A549 (cell line): ENCODE data around the gene CERS5. TPM values are rescaled to one million over a fixed set of nuclear protein-coding genes. Genes with fewer than 3 reads are reported as not detected.

Experiments
- ATAC-seq, 2 experiments: fragments of 200-7000 bp in 1 of 2; fragments of >200 bp in 1 of 2; cut with Nextera tagmentation in 1 of 2; cut with Tn5 transposase in 1 of 2; 3 replicates each; pipeline versions ENCODE4 v1.8.0 to v1.9.1; 2018 to 2020; ENCODE audit warnings: mild to moderate bottlenecking in 1 of 2, moderate library complexity in 1 of 2
- CTCF ChIA-PET: fragments of 300-600 bp; sonication (Branson Sonifier 250); formaldehyde crosslinking; extraction: SDS; loops from one replicate; lab custom pipeline; 2021; ENCODE audit warnings: antibody characterized with exemption, inconsistent platforms; lab: Yijun Ruan, JAX
- POLR2A ChIA-PET: fragments of 350-600 bp; formaldehyde crosslinking; extraction: SDS; loops from one replicate; lab custom pipeline; 2021; ENCODE audit warnings: antibody characterized with exemption, inconsistent platforms; lab: Yijun Ruan, JAX
- DNase-seq, 2 experiments: peaks; one replicate each; pipeline versions ENCODE4 v3.0.0 to v3.0.0-alpha.2; 2011 to 2016; ENCODE audit warnings: low read depth in 1 of 2, low spot score in 1 of 2
- FAIRE-seq: peaks from 2 replicates; lab custom pipeline; 2011; peaks lifted over from hg19 to GRCh38; lab: Jason Lieb, UNC
- H3K27ac ChIP-seq, 2 experiments: fragments of >200 bp; sonication (Bioruptor Twin); formaldehyde crosslinking; 3 replicates each; pipeline ENCODE4 v1.5.1; 2016 to 2017
- H3K4me1 ChIP-seq: fragments of >200 bp; sonication (Bioruptor Twin); formaldehyde crosslinking; 3 replicates; pipeline ENCODE4 v1.6.1; 2016
- H3K4me2 ChIP-seq: fragments of >200 bp; sonication (Bioruptor Twin); formaldehyde crosslinking; 3 replicates; pipeline ENCODE4 v1.6.1; 2016
- H3K4me3 ChIP-seq: fragments of >200 bp; sonication (Bioruptor Twin); formaldehyde crosslinking; 3 replicates; pipeline ENCODE4 v1.5.1; 2016
- H3K9me3 ChIP-seq: fragments of >200 bp; sonication (Bioruptor Twin); formaldehyde crosslinking; 3 replicates; pipeline ENCODE4 v1.6.1; 2016
- BHLHE40 ChIP-seq: IDR thresholded peaks from 2 replicates; pipeline ENCODE4 v1.6.1; 2012; ENCODE audit warnings: low read depth, low read length, inconsistent platforms
- CBX8 ChIP-seq: fragments of 200-600 bp; sonication (generic); IDR thresholded peaks from 2 replicates; pipeline ENCODE4 v1.6.1; 2016
- EP300 ChIP-seq, 2 experiments: fragments of >200 bp; sonication (Bioruptor Twin); formaldehyde crosslinking; IDR thresholded peaks; 2 replicates in 1 of 2; 3 replicates in 1 of 2; pipeline ENCODE4 v1.6.1; 2016 to 2017
- ESRRA ChIP-seq: fragments of 150-350 bp; IDR thresholded peaks from 2 replicates; pipeline ENCODE4 v1.6.1; 2014; ENCODE audit warnings: mild to moderate bottlenecking, low read length, borderline replicate concordance
- FOSL2 ChIP-seq, 2 experiments: fragments of 450-650 bp in 1 of 2; fragments of >200 bp in 1 of 2; sonication (Bioruptor Twin) in 1 of 2; formaldehyde crosslinking; IDR thresholded peaks; 2 replicates each; pipeline versions ENCODE4 v1.5.0 to v1.6.1; 2016 to 2020; ENCODE audit warnings: mild to moderate bottlenecking in 1 of 2, moderate library complexity in 1 of 2
- FOXS1 ChIP-seq: fragments of 250-450 bp; sonication (Bioruptor Pico); IDR thresholded peaks from 2 replicates; pipeline ENCODE4 v1.5.0; 2020; ENCODE audit warnings: mild to moderate bottlenecking, moderate library complexity
- HDAC2 ChIP-seq: fragments of 200-600 bp; sonication (generic); IDR thresholded peaks from 2 replicates; pipeline ENCODE4 v1.6.1; 2016
- HEYL ChIP-seq: fragments of 250-450 bp; sonication (Bioruptor Pico); IDR thresholded peaks from 2 replicates; pipeline ENCODE4 v1.8.0; 2021; ENCODE audit warnings: mild to moderate bottlenecking, moderate library complexity
- HMGXB4 ChIP-seq: fragments of 250-450 bp; sonication (Bioruptor Pico); IDR thresholded peaks from 2 replicates; pipeline ENCODE4 v1.5.0; 2021; ENCODE audit warnings: mild to moderate bottlenecking, moderate library complexity, borderline replicate concordance
- JUN ChIP-seq, 2 experiments: fragments of >200 bp; sonication (Bioruptor Twin); formaldehyde crosslinking; IDR thresholded peaks; 2 replicates in 1 of 2; 3 replicates in 1 of 2; pipeline ENCODE4 v1.6.1; 2016 to 2017
- JUNB ChIP-seq: fragments of >200 bp; sonication (Bioruptor Twin); formaldehyde crosslinking; IDR thresholded peaks from 2 replicates; pipeline ENCODE4 v1.6.1; 2016
- KDM5A ChIP-seq: fragments of 200-600 bp; sonication (generic); IDR thresholded peaks from 2 replicates; pipeline ENCODE4 v1.6.1; 2016; ENCODE audit warnings: antibody characterized with exemption, mild to moderate bottlenecking
- MAZ ChIP-seq: fragments of 150-350 bp; IDR thresholded peaks from 2 replicates; pipeline ENCODE4 v1.6.1; 2014; ENCODE audit warnings: antibody characterized with exemption, low read depth, low read length, borderline replicate concordance
- PHF8 ChIP-seq: fragments of 200-600 bp; sonication (generic); IDR thresholded peaks from 2 replicates; pipeline ENCODE4 v1.6.1; 2016; ENCODE audit warnings: low read depth, mild to moderate bottlenecking, antibody characterized with exemption, moderate library complexity, borderline replicate concordance
- RARB ChIP-seq: fragments of 250-450 bp; sonication (Bioruptor Pico); IDR thresholded peaks from 2 replicates; pipeline ENCODE4 v1.8.0; 2021; ENCODE audit warnings: mild to moderate bottlenecking, moderate library complexity
- RCOR1 ChIP-seq: fragments of 150-350 bp; IDR thresholded peaks from 2 replicates; pipeline ENCODE4 v1.6.1; 2014; ENCODE audit warnings: antibody characterized with exemption, low read length, low read depth
- RFX5 ChIP-seq: fragments of 450-650 bp; IDR thresholded peaks from 2 replicates; pipeline ENCODE4 v1.7.1; 2014; ENCODE audit warnings: antibody characterized with exemption, mild to moderate bottlenecking, moderate library complexity
- RNF2 ChIP-seq: fragments of 200-600 bp; sonication (generic); IDR thresholded peaks from 2 replicates; pipeline ENCODE4 v1.6.1; 2016; ENCODE audit warnings: low read depth, mild to moderate bottlenecking, antibody characterized with exemption, moderate library complexity, borderline replicate concordance
- SREBF2 ChIP-seq: fragments of 450-650 bp; IDR thresholded peaks from 2 replicates; pipeline ENCODE4 v1.6.1; 2014; ENCODE audit warnings: mild to moderate bottlenecking, moderate library complexity
- TFCP2L1 ChIP-seq: fragments of 250-450 bp; sonication (Bioruptor Pico); IDR thresholded peaks from 2 replicates; pipeline ENCODE4 v1.5.0; 2021; ENCODE audit warnings: mild to moderate bottlenecking
- TP53 ChIP-seq: fragments of 250-450 bp; sonication (Bioruptor Pico); IDR thresholded peaks from 2 replicates; pipeline ENCODE4 v1.5.0; 2021; ENCODE audit warnings: mild to moderate bottlenecking, moderate library complexity
- USF2 ChIP-seq: fragments of 450-650 bp; IDR thresholded peaks from 2 replicates; pipeline ENCODE4 v1.6.1; 2014; ENCODE audit warnings: antibody characterized with exemption
- ZNF302 ChIP-seq: fragments of 250-450 bp; sonication (Bioruptor Pico); IDR thresholded peaks from 2 replicates; pipeline ENCODE4 v1.9.0; 2021; ENCODE audit warnings: inconsistent platforms, mild to moderate bottlenecking, moderate library complexity
- WGBS: methylation state at CpG from one replicate; pipeline ENCODE4 v1.1.6; 2017; ENCODE audit errors: missing lambda C conversion rate; 5-methylcytosine and 5-hydroxymethylcytosine counted together
- polyA plus RNA-seq, 4 experiments: library from polyadenylated mRNA; depleted of rRNA in 3 of 4; stranded (reverse); fragments of >200 nt; fragmentation: RNase III in 1 of 4; extraction: RNeasy Plus Mini Kit Qiagen cat#74134 plus additional on column Dnase treatment in 1 of 4; gene quantifications; 2 replicates in 3 of 4; 3 replicates in 1 of 4; pipeline ENCODE4 v1.2.3, GENCODE V29; 2011 to 2017
- TF ChIP-seq, protein P1 (sequence below): fragments of >200 bp; sonication (Bioruptor Twin); formaldehyde crosslinking; IDR thresholded peaks from 2 replicates; pipeline ENCODE4 v1.6.1; 2016
- TF ChIP-seq, protein P2 (sequence below): IDR thresholded peaks from 2 replicates; pipeline ENCODE4 v1.6.1; 2012

Gene CERS5
- polyA plus RNA-seq, 2 of the 4 experiments (the other 2 are of a cell fraction): 16.7 to 56.3 TPM

GRCh38 chr12:50166799-50167048 is 445 bp downstream of the CERS5 start:
- FAIRE-seq (no peak), DNase-seq (no peak), ATAC-seq (peak; percentile 38 to 49; a peak in 5 of 6 replicates)
- peak overlapping the region; percentile 83 for H3K4me3 ChIP-seq
- POLR2A ChIA-PET: interaction anchor here (1.3 to 2.2 kb wide), 5 partner anchors 29 to 84 kb away, joined by 4 to 39 read pairs (median 7); partner anchors contain the start of genes COX14 and SMARCD1
- TF ChIP-seq JUN (IDR thresholded peaks at IDR 0.05) (no peak), RARB (no peak), BHLHE40 (no peak), SREBF2 (no peak), HDAC2 (no peak), RFX5 (no peak), FOXS1 (no peak), TFCP2L1 (CRISPR knock-in tag) (no peak), JUNB (no peak), CBX8 (no peak), KDM5A (no peak), HMGXB4 (CRISPR knock-in tag) (no peak), EP300 (IDR thresholded peaks at IDR 0.05) (no peak)
- peak overlapping the region; percentile 84 to 96 for H3K27ac ChIP-seq
- CTCF ChIA-PET: interaction anchor here (0.7 to 5.9 kb wide), 13 partner anchors 8 to 299 kb away, joined by 3 to 43 read pairs (median 5); partner anchors contain the start of genes COX14, GPD1 and SMARCD1
- WGBS: 4% methylated on average over 12 of the region's 12 CpGs
- peak overlapping the region; percentile 95 for H3K4me2 ChIP-seq
- H3K4me1 ChIP-seq: peaks cover 10% of the 10 kb centered on the region; the same call in 2 of the 3 replicates
- H3K9me3 ChIP-seq: no peaks in the 10 kb centered on the region

GRCh38 chr12:50164963-50165362 is 2.2 kb downstream of the CERS5 start:
- FAIRE-seq: no peak
- H3K4me2 ChIP-seq: no peak overlapping the region
- WGBS: 93% methylated on average over 20 of the region's 20 CpGs
- ATAC-seq: no peak
- H3K4me3 ChIP-seq: no peak overlapping the region
- ChIA-PET POLR2A (no interaction called here), CTCF (interaction anchor here (1.9 to 5.9 kb wide), 3 partner anchors 10 to 197 kb away, joined by 4 to 43 read pairs (median 23); partner anchors contain the start of gene COX14)
- H3K9me3 ChIP-seq: no peaks in the 10 kb centered on the region
- no peak for DNase-seq
- no peak overlapping the region for H3K27ac ChIP-seq
- peaks cover 10% of the 10 kb centered on the region; the same call in 2 of the 3 replicates for H3K4me1 ChIP-seq
- no peak for TF ChIP-seq USF2
- TF ChIP-seq RNF2: no peak
- TF ChIP-seq RARB: no peak
- TF ChIP-seq TP53 (CRISPR knock-in tag): no peak
- TF ChIP-seq HEYL: no peak
- no peak for TF ChIP-seq PHF8
- TF ChIP-seq, protein P1, sequence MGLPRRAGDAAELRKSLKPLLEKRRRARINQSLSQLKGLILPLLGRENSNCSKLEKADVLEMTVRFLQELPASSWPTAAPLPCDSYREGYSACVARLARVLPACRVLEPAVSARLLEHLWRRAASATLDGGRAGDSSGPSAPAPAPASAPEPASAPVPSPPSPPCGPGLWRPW: no peak
- TF ChIP-seq ESRRA: no peak
- TF ChIP-seq ZNF302: no peak
- no peak for TF ChIP-seq FOSL2 (IDR thresholded peaks at IDR 0.05)
- no peak for TF ChIP-seq FOSL2 (CRISPR knock-in tag; IDR thresholded peaks at IDR 0.05)
- TF ChIP-seq RCOR1: no peak
- TF ChIP-seq MAZ: no peak
- TF ChIP-seq, protein P2, sequence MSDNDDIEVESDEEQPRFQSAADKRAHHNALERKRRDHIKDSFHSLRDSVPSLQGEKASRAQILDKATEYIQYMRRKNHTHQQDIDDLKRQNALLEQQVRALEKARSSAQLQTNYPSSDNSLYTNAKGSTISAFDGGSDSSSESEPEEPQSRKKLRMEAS: no peak
